ENCODE results near the gene TMEM200A.

GRCh38 chr6:130377371-130377770, 11.6 kb downstream of the TMEM200A start:
- TF ChIP-seq CTCF (IDR thresholded peaks at IDR 0.05) (no peak), EP300 (IDR thresholded peaks at IDR 0.05) (no peak), POLR2A (IDR thresholded peaks at IDR 0.05) (no peak), POLR2AphosphoS5 (IDR thresholded peaks at IDR 0.05) (no peak)

Measured in sigmoid colon (tissue), 4 donors.